Stimulated activated effector memory CD8-positive, alpha-beta T cell treated with anti-CD3 and anti-CD28 coated beads, Interleukin-12 subunit alpha, Interleukin-12 subunit beta, amount 100 ng/mL, for 72 hours (primary cell): Measurements from ENCODE around the gene TBC1D8.
A peak's percentile ranks its signal among the peaks of the same experiment; 100 is the strongest.

Experiments used
- ATAC-seq: fragments of 150-1000 bp; cut with Tn5 transposase; 2 replicates; pipeline ENCODE4 v1.10.0; 2021
- DNase-seq, 2 donors: peaks; one replicate each; pipeline ENCODE4 v3.0.0; 2021 to 2022; ENCODE audit warnings: low spot score in 2 of 2
- H3K27ac Mint-ChIP-seq: one replicate; pipeline ENCODE4 v1.8.0; 2022; ENCODE audit warnings: mild to moderate bottlenecking, mixed read lengths
- H3K36me3 Mint-ChIP-seq: one replicate; pipeline ENCODE4 v1.8.0; 2022; ENCODE audit warnings: mild to moderate bottlenecking, mixed read lengths
- H3K4me1 Mint-ChIP-seq: one replicate; pipeline ENCODE4 v1.8.0; 2022; ENCODE audit warnings: mixed read lengths
- H3K4me3 Mint-ChIP-seq: one replicate; pipeline ENCODE4 v1.8.0; 2022; ENCODE audit warnings: mild to moderate bottlenecking, mixed read lengths
- H3K9me3 Mint-ChIP-seq: one replicate; pipeline ENCODE4 v1.8.0; 2022; ENCODE audit warnings: mixed read lengths

TBC1D8 gene

DNA sequence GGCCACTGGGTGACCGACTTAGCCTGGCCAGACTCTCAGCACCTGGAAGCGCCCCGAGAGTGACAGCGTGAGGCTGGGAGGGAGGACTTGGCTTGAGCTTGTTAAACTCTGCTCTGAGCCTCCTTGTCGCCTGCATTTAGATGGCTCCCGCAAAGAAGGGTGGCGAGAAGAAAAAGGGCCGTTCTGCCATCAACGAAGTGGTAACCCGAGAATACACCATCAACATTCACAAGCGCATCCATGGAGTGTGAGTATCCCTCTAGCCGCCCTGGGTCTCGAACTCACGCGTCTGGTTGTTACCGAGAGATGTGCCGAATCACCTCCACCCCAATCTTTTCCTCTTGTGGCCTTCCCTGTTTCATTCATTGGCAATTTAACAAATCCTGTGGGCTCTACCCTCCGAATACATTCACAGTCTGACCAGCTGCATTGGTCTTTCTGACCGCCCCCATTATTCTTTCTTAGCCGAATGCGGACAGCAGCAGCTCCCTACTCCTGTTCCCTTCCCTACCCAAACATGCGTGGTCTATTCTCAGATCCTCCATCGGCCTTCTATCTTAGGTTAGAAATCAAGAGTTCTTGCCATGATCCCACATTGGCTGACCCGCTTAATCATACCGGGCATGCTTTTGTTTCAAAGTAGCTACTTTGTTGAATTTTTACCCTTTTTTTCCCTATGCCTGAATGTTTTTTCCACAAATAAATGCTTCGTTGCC, 148.5 kb downstream of the TBC1D8 start:
- Mint-ChIP-seq H3K36me3 (peaks cover 60% of the 10 kb centered on the region), H3K27ac (peak overlapping the region; percentile 96), H3K4me3 (peak overlapping the region; percentile 92), H3K4me1 (peaks cover 51% of the 10 kb centered on the region), H3K9me3 (no peaks in the 10 kb centered on the region)
- no peak for DNase-seq
- peak; percentile 1 for ATAC-seq

DNA sequence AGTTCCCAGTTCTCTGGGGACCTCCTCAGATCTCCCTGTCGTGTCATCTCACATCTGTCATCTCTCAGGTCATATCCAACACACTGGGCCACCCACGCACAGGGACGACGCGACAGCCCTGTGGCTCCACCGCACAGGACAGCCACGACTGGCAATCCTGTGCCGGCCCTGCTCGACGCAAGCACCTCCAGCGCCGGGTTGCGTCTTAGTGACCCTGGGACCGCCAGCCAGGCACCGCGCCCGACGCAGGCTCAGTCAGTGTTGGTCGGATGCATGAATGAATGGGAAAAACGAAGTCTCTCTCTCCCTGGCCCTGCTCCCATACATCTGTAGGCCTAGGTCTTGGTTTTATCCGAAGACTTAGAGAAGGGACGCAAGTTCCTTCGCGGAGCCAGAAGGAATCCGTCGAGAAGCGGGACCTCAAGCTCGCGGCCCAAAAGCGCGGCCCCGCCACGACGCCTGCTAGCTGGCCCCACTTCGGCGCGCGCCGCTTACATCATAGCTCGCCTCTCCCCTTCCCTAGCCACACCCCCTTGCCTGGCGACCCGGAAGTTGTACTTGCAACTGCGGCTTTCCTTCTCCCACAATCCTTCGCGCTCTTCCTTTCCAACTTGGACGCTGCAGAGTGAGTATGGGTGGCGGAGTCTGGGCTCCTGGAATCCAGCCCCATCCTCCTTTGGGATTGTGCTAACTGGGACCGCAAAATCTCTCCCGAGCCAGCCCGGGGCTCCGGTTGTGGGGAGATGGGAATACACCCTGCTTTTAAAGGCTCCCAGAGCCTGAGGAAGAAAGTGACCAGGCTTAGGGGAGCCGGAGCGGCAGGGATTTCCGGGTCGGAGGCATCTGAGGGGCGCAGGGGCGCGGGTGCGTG, 149.3 kb downstream of the TBC1D8 start, which contains the start of gene RPL31:
TSS of gene RPL31 (plus strand) at position 599 of the 871 bp plus-strand sequence. CDS start 413 bp downstream, outside the sequence.
- peaks cover 43% of the 10 kb centered on the region for H3K4me1 Mint-ChIP-seq
- peak within 1 kb of the TSS; percentile 92 for H3K4me3 Mint-ChIP-seq

DNA sequence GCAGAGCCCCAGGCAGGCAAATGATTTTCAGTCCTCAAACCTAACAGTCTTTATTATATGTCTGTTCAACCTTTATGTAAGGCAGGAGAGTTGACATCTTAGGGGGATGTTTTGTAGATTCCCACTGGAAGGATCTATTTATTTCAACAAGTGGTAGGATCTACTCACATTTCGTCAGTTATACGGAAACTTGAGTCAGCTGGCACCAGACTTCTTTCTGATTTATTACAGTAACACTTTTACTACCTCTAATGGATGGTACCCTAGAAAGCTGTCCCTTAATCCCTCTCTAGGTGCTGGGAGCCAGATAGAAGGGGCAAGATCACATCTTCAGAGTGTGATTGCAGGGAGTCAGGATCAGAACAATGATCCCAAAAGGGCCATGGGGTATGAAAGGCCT, 151.2 kb downstream of the TBC1D8 start:
- no peak overlapping the region for H3K4me3 Mint-ChIP-seq
- peaks cover 33% of the 10 kb centered on the region for H3K36me3 Mint-ChIP-seq
- no peak for ATAC-seq
- no peaks in the 10 kb centered on the region for H3K9me3 Mint-ChIP-seq
- peaks cover 28% of the 10 kb centered on the region for H3K4me1 Mint-ChIP-seq
- no peak overlapping the region for H3K27ac Mint-ChIP-seq
- DNase-seq: no peak

More for the DNA sequence above, 149.3 kb downstream of the TBC1D8 start, which contains the start of gene RPL31:
- peak; percentile 96 for ATAC-seq
- peak; percentile 81 to 95 for DNase-seq
- Mint-ChIP-seq H3K36me3 (peaks cover 52% of the 10 kb centered on the region), H3K9me3 (no peaks in the 10 kb centered on the region), H3K27ac (peak within 1 kb of the TSS; percentile 96)

DNA sequence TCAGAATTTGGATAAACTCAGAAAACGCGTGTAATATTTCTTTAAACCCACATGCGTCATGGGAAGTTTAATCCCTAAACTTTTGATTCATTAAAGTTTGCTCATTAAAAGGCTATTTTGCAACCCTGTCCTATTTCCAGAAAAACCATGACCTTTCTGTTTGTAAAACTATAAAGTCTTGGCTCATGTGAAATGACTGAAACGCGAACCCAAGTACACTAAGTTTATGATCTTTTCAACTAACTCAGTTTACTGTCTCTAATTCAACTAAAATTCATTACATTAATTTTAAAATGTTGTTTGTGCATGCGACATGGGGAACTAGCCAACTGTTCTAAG, 153.0 kb downstream of the TBC1D8 start:
- Mint-ChIP-seq H3K36me3 (peaks cover 15% of the 10 kb centered on the region), H3K4me3 (no peak overlapping the region), H3K4me1 (peaks cover 10% of the 10 kb centered on the region), H3K9me3 (no peaks in the 10 kb centered on the region), H3K27ac (no peak overlapping the region)
- DNase-seq (no peak), ATAC-seq (no peak)

DNA sequence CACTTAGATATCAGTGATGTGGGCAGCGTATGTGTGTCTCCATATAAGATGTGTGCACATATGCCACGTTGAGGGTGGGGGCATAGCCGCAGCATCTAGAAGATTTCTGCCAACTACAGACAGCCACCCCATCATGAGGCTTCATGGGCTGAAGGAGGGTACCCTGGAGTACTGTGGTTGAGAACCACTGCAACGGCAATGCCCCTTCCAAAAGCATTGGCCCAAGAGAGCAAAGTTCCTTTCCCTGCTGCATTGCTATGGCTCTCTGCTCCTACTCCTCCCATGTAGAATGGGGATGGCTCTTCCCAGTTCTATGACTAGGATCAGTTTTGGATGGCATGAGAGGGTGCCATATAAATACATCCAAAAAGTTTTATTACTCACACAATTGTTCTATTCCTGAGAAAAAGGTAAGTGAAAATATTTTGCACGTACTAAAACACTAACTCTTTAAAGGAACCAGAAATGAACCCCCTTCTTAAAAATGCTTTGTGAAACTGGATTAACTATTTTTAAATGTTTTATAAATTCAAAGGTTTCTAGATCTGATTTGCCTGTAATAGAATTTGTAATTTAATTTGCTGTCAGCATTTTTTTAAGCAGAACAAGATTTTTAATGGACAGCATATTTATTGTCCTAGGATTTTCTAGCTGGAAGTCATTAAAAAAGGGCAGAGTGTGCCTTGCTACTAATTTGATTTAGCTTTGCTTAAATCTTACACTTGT, 153.5 kb downstream of the TBC1D8 start:
- H3K4me1 Mint-ChIP-seq: peaks cover 8% of the 10 kb centered on the region
- no peak for ATAC-seq
- no peaks in the 10 kb centered on the region for H3K9me3 Mint-ChIP-seq

DNA sequence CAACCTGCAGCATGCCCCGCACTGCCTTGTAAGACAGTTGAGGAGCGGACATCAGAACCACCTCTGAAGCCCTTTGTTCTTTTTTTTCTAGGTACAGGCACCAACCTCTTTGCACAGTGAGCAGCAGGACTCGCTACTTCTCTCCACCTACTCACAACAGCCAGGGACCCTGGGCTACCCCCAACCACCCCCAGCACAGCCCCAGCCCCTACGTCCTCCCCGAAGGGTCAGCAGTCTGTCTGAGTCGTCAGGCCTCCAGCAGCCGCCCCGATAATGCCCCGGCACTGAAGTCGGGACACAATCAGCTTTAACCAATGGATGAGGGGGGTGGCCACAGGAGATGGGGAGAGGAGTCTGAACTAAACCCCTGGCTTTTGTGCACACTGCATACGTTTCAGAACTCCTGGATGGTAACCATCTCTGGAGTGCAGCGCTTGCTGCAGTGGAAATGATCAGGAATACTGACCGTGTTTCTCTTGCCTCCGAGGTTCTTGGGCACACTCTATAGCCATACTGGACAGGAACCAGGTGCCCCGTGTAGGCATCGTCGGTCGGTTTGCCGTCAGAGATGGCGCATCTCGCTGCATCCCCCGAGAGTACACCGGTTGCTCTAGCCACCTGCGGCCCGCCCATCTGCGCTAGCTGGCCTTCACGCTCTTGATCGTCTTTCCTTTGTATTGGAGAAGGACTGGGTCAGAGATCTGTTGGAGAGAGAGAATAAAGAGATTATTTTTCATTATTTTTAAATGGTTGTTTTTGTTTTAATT, 155.7 kb downstream of the TBC1D8 start:
- no peak overlapping the region for H3K4me3 Mint-ChIP-seq
- ATAC-seq: no peak
- no peak for DNase-seq
- H3K4me1 Mint-ChIP-seq: peaks cover 6% of the 10 kb centered on the region
- H3K27ac Mint-ChIP-seq: peak overlapping the region; percentile 32
- no peaks in the 10 kb centered on the region for H3K36me3 Mint-ChIP-seq
- no peaks in the 10 kb centered on the region for H3K9me3 Mint-ChIP-seq

More for the DNA sequence above, 153.5 kb downstream of the TBC1D8 start:
- no peak for DNase-seq
- H3K36me3 Mint-ChIP-seq: peaks cover 10% of the 10 kb centered on the region
- H3K27ac Mint-ChIP-seq: no peak overlapping the region
- H3K4me3 Mint-ChIP-seq: no peak overlapping the region

DNA sequence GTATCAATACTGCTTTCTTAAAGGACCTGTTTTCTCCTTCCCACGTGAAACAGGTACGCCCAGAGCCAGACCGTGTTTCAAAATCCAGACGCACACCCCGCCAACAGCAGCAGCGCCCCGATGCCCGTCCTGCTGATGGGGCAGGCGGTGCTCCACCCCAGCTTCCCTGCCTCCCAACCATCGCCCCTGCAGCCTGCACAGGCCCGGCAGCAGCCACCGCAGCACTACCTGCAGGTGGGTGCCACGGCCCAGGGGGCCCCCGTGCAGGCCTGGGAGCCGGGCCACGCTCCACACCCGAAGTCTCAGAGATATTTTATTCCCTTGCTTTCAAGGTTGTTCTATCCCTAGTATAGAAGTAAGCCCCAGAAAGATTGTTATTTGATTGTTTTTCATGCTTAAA, 157.9 kb downstream of the TBC1D8 start:
- no peaks in the 10 kb centered on the region for H3K36me3 Mint-ChIP-seq
- H3K27ac Mint-ChIP-seq: no peak overlapping the region
- DNase-seq: no peak
- H3K4me1 Mint-ChIP-seq: peaks cover 6% of the 10 kb centered on the region
- ATAC-seq: no peak
- no peak overlapping the region for H3K4me3 Mint-ChIP-seq
- no peaks in the 10 kb centered on the region for H3K9me3 Mint-ChIP-seq

DNA sequence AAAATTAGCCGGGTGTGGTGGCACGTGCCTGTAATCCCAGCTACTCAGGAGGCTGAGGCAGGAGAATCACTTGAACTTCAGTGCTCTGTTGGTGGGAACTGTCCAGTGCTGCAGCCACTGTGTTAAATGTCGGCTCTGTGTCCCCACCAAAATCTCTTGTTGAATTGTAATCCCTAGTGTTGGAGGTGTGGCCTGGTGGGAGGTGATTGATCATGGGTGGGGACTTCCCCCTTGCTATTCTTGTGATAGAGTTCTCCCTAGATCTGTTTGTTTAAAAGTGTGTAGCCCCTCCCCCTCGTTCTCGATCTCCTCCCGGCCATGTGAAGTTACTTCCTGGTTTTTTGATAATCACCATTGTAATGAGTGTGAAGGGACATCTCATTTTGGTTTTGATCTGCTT, 158.9 kb downstream of the TBC1D8 start:
- DNase-seq (no peak), ATAC-seq (no peak)
- no peak overlapping the region for H3K4me3 Mint-ChIP-seq
- H3K4me1 Mint-ChIP-seq: peaks cover 6% of the 10 kb centered on the region
- H3K9me3 Mint-ChIP-seq: no peaks in the 10 kb centered on the region
- no peaks in the 10 kb centered on the region for H3K36me3 Mint-ChIP-seq
- H3K27ac Mint-ChIP-seq: no peak overlapping the region

DNA sequence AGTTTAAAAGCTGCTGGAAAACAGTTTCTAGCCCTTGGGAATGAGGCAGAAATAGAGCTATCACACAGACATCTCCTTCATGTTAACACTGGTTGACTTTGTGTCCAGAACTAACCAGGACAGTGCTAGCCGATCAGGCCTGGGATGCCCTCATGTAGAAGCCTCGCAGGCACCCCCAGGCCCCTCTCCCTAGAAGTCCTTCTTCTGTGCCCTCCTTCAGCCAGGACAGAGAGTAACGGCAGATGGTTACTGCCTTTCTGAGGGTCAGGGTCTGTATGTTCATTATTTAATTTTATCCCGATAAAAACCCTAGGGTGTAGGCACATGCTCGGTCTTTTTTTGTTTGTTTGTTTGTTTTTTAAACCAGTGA, 159.8 kb downstream of the TBC1D8 start:
- H3K9me3 Mint-ChIP-seq: no peaks in the 10 kb centered on the region
- no peak overlapping the region for H3K4me3 Mint-ChIP-seq
- H3K36me3 Mint-ChIP-seq: no peaks in the 10 kb centered on the region
- no peak overlapping the region for H3K27ac Mint-ChIP-seq
- ATAC-seq (no peak), DNase-seq (no peak)
- H3K4me1 Mint-ChIP-seq: peaks cover 6% of the 10 kb centered on the region

DNA sequence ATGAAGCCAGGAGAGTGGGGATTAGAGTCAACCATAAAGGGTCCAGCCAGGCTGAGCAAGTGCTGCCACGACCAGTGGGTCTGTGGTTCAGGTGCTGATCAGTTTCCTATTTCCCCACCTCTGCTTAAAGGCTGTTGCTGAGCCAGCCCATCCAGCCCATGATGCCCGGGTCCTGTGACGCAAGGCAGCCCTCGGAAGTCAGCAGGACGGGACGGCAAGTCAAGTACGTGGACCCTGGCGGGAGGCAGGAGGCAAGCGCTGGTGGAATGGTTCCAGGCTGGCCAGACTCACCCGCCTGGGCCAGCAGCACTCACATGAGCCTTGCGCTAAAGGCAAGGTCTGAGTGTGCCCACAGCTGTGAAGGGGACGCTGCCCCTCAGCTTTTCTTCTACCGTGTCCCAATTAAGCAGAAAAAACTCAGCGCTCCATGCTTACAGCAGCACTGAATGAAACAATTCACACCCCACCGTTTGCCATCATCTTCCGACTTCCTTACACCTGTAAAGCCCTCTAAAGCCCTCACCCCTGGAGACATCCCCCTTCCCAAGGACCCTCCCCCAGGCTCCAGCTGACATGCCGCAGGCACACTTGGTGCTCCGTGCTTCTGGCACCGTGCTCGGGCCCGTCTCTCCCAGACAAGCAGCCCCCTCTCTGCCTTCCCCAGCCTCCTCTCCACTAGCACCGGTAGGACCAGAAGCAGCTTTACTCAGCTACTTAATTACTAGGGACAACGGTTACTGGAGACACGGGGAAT, 160.4 kb downstream of the TBC1D8 start:
- no peak overlapping the region for H3K4me3 Mint-ChIP-seq
- peaks cover 6% of the 10 kb centered on the region for H3K4me1 Mint-ChIP-seq
- H3K27ac Mint-ChIP-seq: no peak overlapping the region
- no peak for ATAC-seq
- DNase-seq: no peak
- no peaks in the 10 kb centered on the region for H3K36me3 Mint-ChIP-seq
- no peaks in the 10 kb centered on the region for H3K9me3 Mint-ChIP-seq

DNA sequence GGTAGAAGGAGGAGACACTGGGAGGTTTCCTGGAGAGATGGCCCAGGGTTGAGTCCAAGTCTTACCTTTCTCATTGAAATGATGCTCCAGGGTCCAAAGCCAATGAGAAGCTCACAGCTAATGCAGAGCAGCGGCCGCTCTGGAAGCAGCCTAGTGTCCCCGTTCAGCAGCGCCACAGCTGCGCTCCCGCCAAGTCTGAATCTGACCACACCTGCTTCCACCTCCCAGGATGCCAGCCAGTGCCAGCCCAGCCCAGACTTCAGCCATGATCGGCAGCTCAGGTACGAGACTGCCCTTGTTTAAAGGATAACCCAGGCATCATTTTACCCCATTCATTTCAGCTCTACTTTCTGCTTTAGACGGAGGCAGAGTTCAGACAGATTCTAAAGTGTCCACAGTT, 161.0 kb downstream of the TBC1D8 start:
- ATAC-seq (no peak), DNase-seq (no peak)
- H3K4me1 Mint-ChIP-seq: peaks cover 7% of the 10 kb centered on the region
- no peak overlapping the region for H3K4me3 Mint-ChIP-seq
- no peak overlapping the region for H3K27ac Mint-ChIP-seq
- H3K9me3 Mint-ChIP-seq: no peaks in the 10 kb centered on the region
- no peaks in the 10 kb centered on the region for H3K36me3 Mint-ChIP-seq

DNA sequence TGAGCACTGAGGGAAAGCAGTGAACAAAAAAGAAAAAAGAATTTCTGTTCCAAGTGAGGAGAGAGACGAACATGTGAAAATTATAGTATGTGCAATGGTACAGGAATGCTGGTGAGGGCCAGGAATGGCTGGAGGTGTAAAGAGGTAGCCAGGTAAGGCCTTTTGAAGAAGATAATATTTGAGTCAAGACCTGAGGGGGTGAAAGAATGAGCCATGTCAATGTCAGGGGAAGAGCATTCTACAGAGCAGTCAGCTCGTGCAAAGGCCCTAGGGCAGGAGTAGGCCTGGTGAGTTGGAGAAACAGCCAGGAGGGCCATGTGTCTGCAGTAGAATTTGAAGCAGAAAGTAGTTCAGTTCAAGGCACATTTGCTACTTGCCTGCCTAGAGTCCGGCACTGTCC, 161.5 kb downstream of the TBC1D8 start:
- H3K9me3 Mint-ChIP-seq: no peaks in the 10 kb centered on the region
- H3K4me3 Mint-ChIP-seq: no peak overlapping the region
- ATAC-seq (no peak), DNase-seq (no peak)
- H3K27ac Mint-ChIP-seq: no peak overlapping the region
- peaks cover 12% of the 10 kb centered on the region for H3K4me1 Mint-ChIP-seq
- H3K36me3 Mint-ChIP-seq: no peaks in the 10 kb centered on the region

DNA sequence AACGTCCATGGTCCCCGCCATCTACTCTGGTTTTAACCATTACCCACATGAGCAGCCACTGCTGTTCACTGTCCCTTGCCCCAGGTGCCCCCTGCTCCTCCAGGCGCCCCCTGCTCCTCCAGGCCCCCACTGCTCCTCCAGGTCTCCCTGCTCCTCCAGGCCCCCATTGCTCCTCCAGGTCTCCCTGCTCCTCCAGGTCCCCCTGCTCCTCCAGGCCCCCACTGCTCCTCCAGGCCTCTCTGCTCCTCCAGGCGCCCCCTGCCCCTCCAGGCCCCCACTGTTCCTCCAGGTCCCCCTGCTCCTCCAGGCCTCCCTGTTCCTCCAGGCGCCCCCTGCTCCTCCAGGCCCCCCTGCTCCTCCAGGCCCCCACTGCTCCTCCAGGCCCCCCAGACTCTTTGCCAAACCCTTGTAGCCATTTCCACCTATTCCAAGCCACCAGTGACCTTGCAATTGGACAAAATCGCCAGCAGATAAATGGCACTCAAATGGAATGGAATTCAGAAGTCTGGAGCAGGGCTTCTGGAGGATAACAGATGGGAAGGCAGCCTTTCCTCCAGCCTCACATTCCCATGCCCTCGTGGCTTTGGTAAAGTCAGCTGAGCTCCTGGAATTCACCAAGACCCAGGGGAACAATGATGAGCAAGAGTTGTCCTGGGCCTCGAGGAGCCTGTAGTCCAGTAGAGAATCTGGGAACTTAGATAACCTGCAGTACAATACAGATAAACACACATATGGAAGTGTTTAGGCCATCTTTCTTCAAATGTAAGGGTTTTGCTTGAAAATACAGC, 162.4 kb downstream of the TBC1D8 start:
- no peak for ATAC-seq
- Mint-ChIP-seq H3K36me3 (no peaks in the 10 kb centered on the region), H3K9me3 (no peaks in the 10 kb centered on the region), H3K4me1 (peaks cover 12% of the 10 kb centered on the region), H3K27ac (no peak overlapping the region), H3K4me3 (no peak overlapping the region)
- DNase-seq: no peak

DNA sequence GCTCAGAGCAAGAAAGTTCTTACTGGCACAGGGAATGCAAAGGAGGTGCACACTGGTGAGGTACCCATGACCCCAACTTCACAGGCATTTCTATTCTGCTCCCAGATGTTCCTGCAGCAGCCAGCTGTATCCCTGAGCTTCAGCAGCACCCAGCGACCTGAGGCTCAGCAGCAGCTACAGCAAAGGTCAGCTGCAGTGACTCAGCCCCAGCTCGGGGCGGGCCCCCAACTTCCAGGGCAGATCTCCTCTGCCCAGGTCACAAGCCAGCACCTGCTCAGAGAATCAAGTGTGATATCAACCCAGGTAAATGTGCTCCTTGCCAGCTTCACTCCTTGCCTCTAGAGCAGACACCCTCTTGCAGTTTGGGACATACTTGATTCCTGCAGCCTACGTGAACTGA, 163.2 kb downstream of the TBC1D8 start:
- ATAC-seq: no peak
- peaks cover 12% of the 10 kb centered on the region for H3K4me1 Mint-ChIP-seq
- no peaks in the 10 kb centered on the region for H3K36me3 Mint-ChIP-seq

More for the DNA sequence above, 163.2 kb downstream of the TBC1D8 start:
- Mint-ChIP-seq H3K4me3 (no peak overlapping the region), H3K27ac (no peak overlapping the region), H3K9me3 (no peaks in the 10 kb centered on the region)
- DNase-seq: no peak
